ENCODE data around the gene CACYBP. TPM values are rescaled to one million over a fixed set of nuclear protein-coding genes. Genes with fewer than 3 reads are reported as not detected.

CACYBP gene
- total RNA-seq, 1 experiment from 2014 or later = 137 TPM

- ChIA-PET POLR2A (no interaction called here), CTCF (no interaction called here)
- H3K27ac ChIP-seq (ENCODE audit: low read length) = peak overlapping the region; percentile 90
- no peaks in the 10 kb centered on the region for H3K36me3 ChIP-seq (ENCODE audit: control insufficient read depth, insufficient read depth, low read length)
- in situ Hi-C loops (cut with HindIII; ENCODE audit: low pct_unique_long_range_greater_than_20kb, low sequenced_read_pairs) = no loop called here
- no peaks in the 10 kb centered on the region for H3K9me3 ChIP-seq (ENCODE audit: control insufficient read depth, insufficient read depth, low read depth, low read length)
- ATAC-seq = no peak
- H3K4me1 ChIP-seq (ENCODE audit: control insufficient read depth, insufficient read depth, low read length) = peaks cover 9% of the 10 kb centered on the region
- BruUV-seq (replicated peaks) = no TSS peak
- TF ChIP-seq POLR2AphosphoS5 (IDR thresholded peaks at IDR 0.05; ENCODE audit: low read depth, low read length) = no peak
- TF ChIP-seq SIN3A (IDR thresholded peaks at IDR 0.05; ENCODE audit: borderline replicate concordance, insufficient read depth, low read depth, low read length) = no peak
- no peak for TF ChIP-seq CTCF (IDR thresholded peaks at IDR 0.05)
- no peak for TF ChIP-seq TCF7L2 (IDR thresholded peaks at IDR 0.05; ENCODE audit: low read depth, low read length)
- TF ChIP-seq REST (IDR thresholded peaks at IDR 0.05; ENCODE audit: insufficient read depth in 1 of 2, low read depth in 2 of 2, low read length in 1 of 2) = no peak
- intact Hi-C loops (cut with micrococcal nuclease; ENCODE audit: unreplicated experiment) = no loop called here
- peak overlapping the region in 1 of 2 experiments; percentile 45; a peak in 1 of 4 replicates for H3K4me3 ChIP-seq (ENCODE audit: low read depth in 2 of 2, low read length in 2 of 2)
- DNase-seq (ENCODE audit: low read depth, low spot score) = no peak
- no peaks in the 10 kb centered on the region for H3K27me3 ChIP-seq (ENCODE audit: control insufficient read depth, insufficient read depth, low read length)
Observed at GRCh38 chr1:174989536-174990220, 10.1 kb upstream of the CACYBP start.

GRCh38 chr1:174990382-174990999, 9.3 kb upstream of the CACYBP start:
- DNase-seq (ENCODE audit: low read depth, low spot score) = peak; percentile 61
- no peaks in the 10 kb centered on the region for H3K27me3 ChIP-seq (ENCODE audit: control insufficient read depth, insufficient read depth, low read length)
- peak; percentile 94 for ATAC-seq
- in situ Hi-C loops (cut with HindIII; ENCODE audit: low pct_unique_long_range_greater_than_20kb, low sequenced_read_pairs) = no loop called here
- intact Hi-C loops (cut with micrococcal nuclease; ENCODE audit: unreplicated experiment) = no loop called here
- TF ChIP-seq CTCF (IDR thresholded peaks at IDR 0.05) (no peak), SIN3A (IDR thresholded peaks at IDR 0.05; ENCODE audit: borderline replicate concordance, insufficient read depth, low read depth, low read length) (no peak), POLR2AphosphoS5 (IDR thresholded peaks at IDR 0.05; ENCODE audit: low read depth, low read length) (peak; percentile 31; the same call in 1 of the 2 replicates), REST (IDR thresholded peaks at IDR 0.05; ENCODE audit: insufficient read depth in 1 of 2, low read depth in 2 of 2, low read length in 1 of 2) (no peak), TCF7L2 (IDR thresholded peaks at IDR 0.05; ENCODE audit: low read depth, low read length) (no peak)
- H3K9me3 ChIP-seq (ENCODE audit: control insufficient read depth, insufficient read depth, low read depth, low read length) = no peaks in the 10 kb centered on the region
- H3K4me1 ChIP-seq (ENCODE audit: control insufficient read depth, insufficient read depth, low read length) = peaks cover 9% of the 10 kb centered on the region
- no peaks in the 10 kb centered on the region for H3K36me3 ChIP-seq (ENCODE audit: control insufficient read depth, insufficient read depth, low read length)
- TSS peak; percentile 24 for BruUV-seq (replicated peaks)
- POLR2A ChIA-PET = no interaction called here
- CTCF ChIA-PET = no interaction called here
- peak overlapping the region; percentile 90 for H3K27ac ChIP-seq (ENCODE audit: low read length)
- H3K4me3 ChIP-seq (ENCODE audit: low read depth in 2 of 2, low read length in 2 of 2) = peak overlapping the region; percentile 45 to 59

Data from Panc1 (cell line).